GM20000 (cell line): Measurements from ENCODE around the gene CDK5RAP2.
"Not testable (repeated sequence)": the region's sequence is repeated elsewhere in the genome, so short reads cannot be mapped to it uniquely, and the experiment has no call there.

ENCODE experiments used
- DNase-seq: peaks from one replicate; pipeline ENCODE4 v3.0.0; 2012; ENCODE audit warnings: low spot score
- TF ChIP-seq, protein P1 (sequence below): IDR thresholded peaks from 2 replicates; pipeline ENCODE4 v1.5.1; 2012; ENCODE audit warnings: mild to moderate bottlenecking, control low read depth; ENCODE audit errors: extremely low read depth, missing control alignments

Gene CDK5RAP2

GRCh38 chr9:120464176-120464886 lies 115.6 kb downstream of the CDK5RAP2 start:
- DNase-seq: no peak
- TF ChIP-seq, protein P1, sequence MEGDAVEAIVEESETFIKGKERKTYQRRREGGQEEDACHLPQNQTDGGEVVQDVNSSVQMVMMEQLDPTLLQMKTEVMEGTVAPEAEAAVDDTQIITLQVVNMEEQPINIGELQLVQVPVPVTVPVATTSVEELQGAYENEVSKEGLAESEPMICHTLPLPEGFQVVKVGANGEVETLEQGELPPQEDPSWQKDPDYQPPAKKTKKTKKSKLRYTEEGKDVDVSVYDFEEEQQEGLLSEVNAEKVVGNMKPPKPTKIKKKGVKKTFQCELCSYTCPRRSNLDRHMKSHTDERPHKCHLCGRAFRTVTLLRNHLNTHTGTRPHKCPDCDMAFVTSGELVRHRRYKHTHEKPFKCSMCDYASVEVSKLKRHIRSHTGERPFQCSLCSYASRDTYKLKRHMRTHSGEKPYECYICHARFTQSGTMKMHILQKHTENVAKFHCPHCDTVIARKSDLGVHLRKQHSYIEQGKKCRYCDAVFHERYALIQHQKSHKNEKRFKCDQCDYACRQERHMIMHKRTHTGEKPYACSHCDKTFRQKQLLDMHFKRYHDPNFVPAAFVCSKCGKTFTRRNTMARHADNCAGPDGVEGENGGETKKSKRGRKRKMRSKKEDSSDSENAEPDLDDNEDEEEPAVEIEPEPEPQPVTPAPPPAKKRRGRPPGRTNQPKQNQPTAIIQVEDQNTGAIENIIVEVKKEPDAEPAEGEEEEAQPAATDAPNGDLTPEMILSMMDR: no peak

DNA sequence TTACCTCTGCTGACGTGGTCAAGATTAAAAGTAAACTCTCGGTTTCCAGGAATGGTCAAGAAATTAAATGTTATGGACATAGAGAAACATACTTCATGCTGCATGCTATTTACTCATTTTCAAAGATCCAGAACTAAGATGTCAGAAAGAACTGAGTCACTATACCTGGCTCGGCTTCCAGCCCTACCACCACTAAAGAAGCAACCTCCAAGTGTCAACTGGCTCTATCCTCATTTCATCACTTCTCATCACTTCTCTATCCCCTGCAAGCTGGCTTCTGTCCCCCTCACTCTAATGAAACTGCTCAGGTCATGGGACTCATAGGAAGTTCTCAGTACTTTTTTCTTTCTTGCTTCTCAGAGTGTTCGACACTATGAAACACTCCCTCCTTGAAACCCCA lies 116.2 kb downstream of the CDK5RAP2 start:
- TF ChIP-seq, protein P1: no peak

GRCh38 chr9:120461677-120462076 lies 118.3 kb downstream of the CDK5RAP2 start:
- DNase-seq: not testable (repeated sequence)

More for the DNA sequence above, 116.2 kb downstream of the CDK5RAP2 start:
- DNase-seq: no peak

DNA sequence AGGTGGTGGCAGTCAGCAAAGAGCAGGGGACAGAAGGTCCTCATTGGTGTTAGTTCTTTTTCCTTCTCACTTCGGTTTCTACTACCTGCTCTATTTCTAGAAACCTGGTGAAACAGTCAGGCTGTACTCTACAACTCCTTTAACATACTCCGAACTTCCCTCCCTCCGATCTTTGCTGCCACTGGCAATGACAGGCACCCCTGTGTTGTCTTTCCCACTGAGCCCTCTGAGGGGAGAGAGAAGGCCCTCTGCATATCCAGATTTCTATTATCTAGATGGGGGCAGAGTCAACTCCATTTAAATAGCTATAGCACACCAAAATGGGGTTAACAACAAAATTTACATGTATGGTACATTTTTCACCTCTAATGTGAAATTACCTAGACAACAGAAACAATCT lies 123.7 kb downstream of the CDK5RAP2 start:
- TF ChIP-seq, protein P1: no peak
- DNase-seq: no peak

GRCh38 chr9:120454467-120454866 lies 125.5 kb downstream of the CDK5RAP2 start:
- TF ChIP-seq, protein P1: no peak
- DNase-seq: no peak

DNA sequence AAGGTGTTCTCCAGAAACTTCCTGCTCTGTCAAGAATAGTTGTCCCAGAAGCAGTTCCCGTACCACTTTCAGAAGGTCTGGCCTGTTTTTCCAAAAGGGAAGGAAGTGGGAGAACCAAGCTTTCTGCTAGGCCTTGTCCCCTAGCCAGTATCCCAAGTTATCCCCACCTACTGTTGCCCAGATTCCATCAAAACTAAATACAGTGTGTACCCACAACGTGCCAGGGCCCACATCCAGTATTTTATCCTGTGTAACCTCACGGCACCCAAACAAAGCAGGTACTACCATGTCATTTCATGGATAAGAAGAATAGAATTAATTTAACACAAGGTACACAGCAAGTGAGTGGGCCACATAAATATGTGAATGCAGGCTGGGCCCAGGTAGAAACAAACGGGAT lies 126.2 kb downstream of the CDK5RAP2 start:
- TF ChIP-seq, protein P1: no peak
- DNase-seq: no peak

DNA sequence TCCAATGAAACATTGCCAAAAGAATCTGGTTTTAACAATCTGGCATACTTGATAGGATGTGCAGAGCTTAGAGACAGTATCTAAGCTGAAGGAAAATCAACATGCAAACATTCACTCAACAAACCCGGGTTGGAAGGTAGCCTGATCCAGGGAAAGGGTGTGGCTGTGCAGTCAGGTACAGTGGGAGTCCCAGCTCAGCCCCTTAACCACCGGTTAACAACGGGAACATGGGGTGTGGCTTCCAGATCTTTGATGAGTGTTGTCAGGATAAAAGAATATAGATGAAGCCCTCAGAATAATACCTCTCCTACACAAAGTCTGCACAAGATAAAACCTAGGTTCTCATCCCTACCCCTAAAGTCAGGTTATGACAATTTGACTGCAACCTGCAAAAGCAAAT lies 127.3 kb downstream of the CDK5RAP2 start:
- DNase-seq: no peak
- TF ChIP-seq, protein P1: no peak

GRCh38 chr9:120450916-120451315 lies 129.1 kb downstream of the CDK5RAP2 start:
- TF ChIP-seq, protein P1: no peak
- DNase-seq: no peak
